H1 (cell line): ENCODE measurements around the gene CTBP2. TPM values are rescaled to one million over a fixed set of nuclear protein-coding genes. Genes with fewer than 3 reads are reported as not detected.

Experiments used
- CTCF ChIA-PET: fragments of 300-600 bp; sonication (Branson Sonifier 250); formaldehyde crosslinking; loops from one replicate; lab custom pipeline; 2021; ENCODE audit not compliant: partially characterized antibody; lab: Charles Lee
- POLR2A ChIA-PET: fragments of 300-600 bp; sonication (Branson Sonifier 250); formaldehyde crosslinking; loops from one replicate; lab custom pipeline; 2021; ENCODE audit warnings: inconsistent platforms; ENCODE audit not compliant: partially characterized antibody; lab: Charles Lee
- DNase-seq, 2 experiments: peaks; one replicate each; pipeline versions ENCODE4 v3.0.0 to v3.0.0-alpha.2; 2010 to 2022; ENCODE audit warnings: low spot score in 2 of 2, low read depth in 1 of 2, mixed read lengths in 1 of 2
- FAIRE-seq: peaks from 2 replicates; lab custom pipeline; 2011; peaks lifted over from hg19 to GRCh38; lab: Jason Lieb, UNC
- H2AFZ ChIP-seq: 2 replicates; pipeline ENCODE4 v1.8.1; 2012; ENCODE audit warnings: low read length, inconsistent platforms
- H2AK5ac ChIP-seq: 2 replicates; pipeline ENCODE4 v1.6.1; 2013; ENCODE audit warnings: low read depth, low read length
- H2BK120ac ChIP-seq: replicated peaks from 2 replicates; pipeline ENCODE3; 2013; ENCODE audit warnings: low read depth, low read length, inconsistent platforms
- H2BK12ac ChIP-seq: 2 replicates; pipeline ENCODE4 v1.6.1; 2013; ENCODE audit warnings: low read depth, low read length
- H2BK15ac ChIP-seq: 2 replicates; pipeline ENCODE4 v1.6.1; 2013; ENCODE audit warnings: low read length
- H2BK20ac ChIP-seq: 2 replicates; pipeline ENCODE4 v1.6.1; 2013; ENCODE audit warnings: low read length
- H2BK5ac ChIP-seq: 2 replicates; pipeline ENCODE4 v1.6.1; 2013; ENCODE audit warnings: low read depth, low read length
- H3K14ac ChIP-seq: 2 replicates; pipeline ENCODE4 v1.6.1; 2013; ENCODE audit warnings: inconsistent platforms; ENCODE audit not compliant: insufficient read length
- H3K18ac ChIP-seq: 2 replicates; pipeline ENCODE4 v1.6.1; 2013; ENCODE audit warnings: low read length; ENCODE audit errors: extremely low read depth
- H3K23ac ChIP-seq: 2 replicates; pipeline ENCODE4 v1.6.1; 2013; ENCODE audit warnings: inconsistent platforms; ENCODE audit not compliant: insufficient read length
- H3K23me2 ChIP-seq: 2 replicates; pipeline ENCODE4 v1.6.1; 2013; ENCODE audit warnings: low read depth, low read length
- H3K27ac ChIP-seq: 2 replicates; pipeline ENCODE4 v1.6.1; 2011; ENCODE audit warnings: low read depth, low read length, inconsistent platforms
- H3K27me3 ChIP-seq, 4 experiments: replicated peaks in 1 of 4; 1 replicate in 1 of 4; 2 replicates in 3 of 4; pipeline versions ENCODE4 v1.6.1 to v1.8.1; 2011 to 2013; ENCODE audit warnings: low read length in 3 of 4, mild to moderate bottlenecking in 3 of 4, inconsistent platforms in 2 of 4, mixed read lengths in 2 of 4, moderate library complexity in 1 of 4; ENCODE audit not compliant: control insufficient read depth in 3 of 4, insufficient read depth in 3 of 4; ENCODE audit errors: extremely low read depth in 1 of 4
- H3K36me3 ChIP-seq, 4 experiments: 2 replicates each; pipeline versions ENCODE4 v1.6.1 to v1.8.1; 2011 to 2013; ENCODE audit warnings: mild to moderate bottlenecking in 4 of 4, low read length in 3 of 4, moderate library complexity in 2 of 4, control low read depth in 1 of 4, inconsistent platforms in 1 of 4; ENCODE audit not compliant: insufficient read depth in 4 of 4, control insufficient read depth in 2 of 4
- H3K4ac ChIP-seq: replicated peaks from 2 replicates; pipeline ENCODE3; 2013; ENCODE audit warnings: low read length, low read depth, mixed read lengths, inconsistent platforms; ENCODE audit not compliant: insufficient read length
- H3K4me1 ChIP-seq, 4 experiments: replicated peaks in 1 of 4; 1 replicate in 1 of 4; 2 replicates in 3 of 4; pipeline versions ENCODE4 v1.6.1 to v1.8.1; 2011 to 2013; ENCODE audit warnings: low read length in 3 of 4, inconsistent platforms in 2 of 4, mixed read lengths in 1 of 4; ENCODE audit not compliant: insufficient read depth in 4 of 4, control insufficient read depth in 3 of 4
- H3K4me2 ChIP-seq, 2 experiments: 2 replicates each; pipeline versions ENCODE4 v1.6.1 to v1.8.1; 2011 to 2013; ENCODE audit warnings: low read depth in 2 of 2, low read length in 2 of 2, control low read depth in 1 of 2, inconsistent platforms in 1 of 2, mild to moderate bottlenecking in 1 of 2; ENCODE audit not compliant: insufficient read depth in 1 of 2
- H3K4me3 ChIP-seq, 4 experiments: fragments of 200-600, 300-600 bp in 1 of 4; sonication (generic), shearing (Covaris generic), sonication (Bioruptor Twin) in 1 of 4; 2 replicates each; pipeline versions ENCODE4 v1.5.1 to v1.8.1; 2011 to 2016; ENCODE audit warnings: low read length in 4 of 4, low read depth in 3 of 4, control low read depth in 2 of 4, inconsistent platforms in 2 of 4, mild to moderate bottlenecking in 2 of 4, mixed read lengths in 1 of 4, moderate library complexity in 1 of 4; ENCODE audit not compliant: insufficient read depth in 2 of 4; ENCODE audit errors: extremely low read depth in 1 of 4
- H3K56ac ChIP-seq: replicated peaks from 2 replicates; pipeline ENCODE3; 2013; ENCODE audit warnings: low read depth, mild to moderate bottlenecking, mixed read lengths, low read length, inconsistent platforms; ENCODE audit not compliant: insufficient read length
- H3K79me1 ChIP-seq: 2 replicates; pipeline ENCODE4 v1.6.1; 2013; ENCODE audit warnings: low read depth, low read length, control low read depth
- H3K79me2 ChIP-seq, 2 experiments: 2 replicates each; pipeline versions ENCODE4 v1.6.1 to v1.8.1; 2012 to 2013; ENCODE audit warnings: low read length in 2 of 2, mild to moderate bottlenecking in 2 of 2, inconsistent platforms in 1 of 2; ENCODE audit not compliant: insufficient read depth in 2 of 2, control insufficient read depth in 1 of 2
- H3K9ac ChIP-seq, 4 experiments: replicated peaks in 1 of 4; 1 replicate in 1 of 4; 2 replicates in 3 of 4; pipeline versions ENCODE4 v1.6.1 to v1.8.1; 2011 to 2013; ENCODE audit warnings: low read depth in 3 of 4, low read length in 3 of 4, control low read depth in 2 of 4, mild to moderate bottlenecking in 2 of 4, moderate library complexity in 2 of 4, inconsistent platforms in 1 of 4; ENCODE audit errors: extremely low read depth in 1 of 4
- H3K9me3 ChIP-seq, 2 experiments: 2 replicates each; pipeline versions ENCODE4 v1.6.1 to v1.8.1; 2012 to 2013; ENCODE audit warnings: mild to moderate bottlenecking in 2 of 2, moderate library complexity in 2 of 2, control low read depth in 1 of 2, inconsistent platforms in 1 of 2, low read depth in 1 of 2, low read length in 1 of 2, mixed read lengths in 1 of 2; ENCODE audit not compliant: insufficient read depth in 2 of 2
- H4K20me1 ChIP-seq, 2 experiments: replicated peaks in 1 of 2; 2 replicates each; pipeline versions ENCODE3 to v1.8.1; 2011 to 2013; ENCODE audit warnings: inconsistent platforms in 2 of 2, low read length in 2 of 2, mild to moderate bottlenecking in 1 of 2; ENCODE audit not compliant: insufficient read depth in 2 of 2, control insufficient read depth in 1 of 2
- H4K5ac ChIP-seq: 2 replicates; pipeline ENCODE4 v1.6.1; 2013; ENCODE audit warnings: low read length, low read depth, mixed read lengths, inconsistent platforms; ENCODE audit not compliant: insufficient read length
- H4K8ac ChIP-seq: 2 replicates; pipeline ENCODE4 v1.8.0; 2013; ENCODE audit warnings: mild to moderate bottlenecking, moderate library complexity, low read length, inconsistent platforms; ENCODE audit not compliant: insufficient read depth; ENCODE audit errors: extremely low read depth
- H4K91ac ChIP-seq: replicated peaks from 2 replicates; pipeline ENCODE3; 2013; ENCODE audit warnings: low read length, mixed read lengths, inconsistent platforms; ENCODE audit not compliant: insufficient read length
- EGR1 ChIP-seq: IDR thresholded peaks from 2 replicates; pipeline ENCODE4 v1.6.1; 2011; ENCODE audit warnings: low read depth, low read length, borderline replicate concordance
- PHF8 ChIP-seq: fragments of 200-600 bp; sonication (generic); conservative IDR thresholded peaks from 2 replicates; pipeline ENCODE4 v1.7.1; 2012; ENCODE audit warnings: low read depth, mild to moderate bottlenecking, inconsistent platforms, low read length, moderate library complexity
- POLR2A ChIP-seq, 2 experiments: IDR thresholded peaks; 1 replicate in 1 of 2; 2 replicates in 1 of 2; pipeline ENCODE4 v1.6.1; 2011; ENCODE audit warnings: low read depth in 2 of 2, low read length in 2 of 2, mild to moderate bottlenecking in 2 of 2; ENCODE audit errors: control extremely low read depth in 1 of 2
- POLR2AphosphoS5 ChIP-seq: IDR thresholded peaks from 2 replicates; pipeline ENCODE4 v1.6.1; 2011; ENCODE audit warnings: low read depth, low read length
- YY1 ChIP-seq: IDR thresholded peaks from 2 replicates; pipeline ENCODE4 v1.6.1; 2011; ENCODE audit warnings: low read depth, mild to moderate bottlenecking, low read length
- WGBS, 2 experiments: shearing (Covaris generic) in 1 of 2; methylation state at CpG; one replicate each; pipeline versions ENCODE4 v1.1.6 to v1.1.7; 2013 to 2015; ENCODE audit warnings: low lambda C conversion rate in 2 of 2, mixed read lengths in 2 of 2, inconsistent platforms in 1 of 2, low coverage in 1 of 2, missing lambda C conversion rate in 1 of 2; ENCODE audit not compliant: insufficient replicate concordance in 2 of 2, insufficient coverage in 1 of 2, insufficient read length in 1 of 2; ENCODE audit errors: extremely low coverage in 1 of 2, missing lambda C conversion rate in 1 of 2; 5-methylcytosine and 5-hydroxymethylcytosine counted together
- polyA plus RNA-seq, 7 experiments: library from polyadenylated mRNA; depleted of rRNA in 3 of 7; stranded (reverse) in 5 of 7; unstranded in 2 of 7; fragments of >200 nt in 5 of 7; fragments of 200-250 nt in 2 of 7; gene quantifications; 1 replicate in 5 of 7; 2 replicates in 1 of 7; 4 replicates in 1 of 7; pipeline versions ENCODE4 v1.2.1 to v1.2.3, GENCODE V29; 2011 to 2013; ENCODE audit warnings: missing spikeins in 2 of 7, mixed read lengths in 2 of 7
- total RNA-seq: library from RNA; stranded (reverse); fragmentation: NEBNext Ultra II Directional; extraction: Animal tissue kit (Norgen Biotek cat#: 25700); gene quantifications from 2 replicates; pipeline ENCODE4 v1.2.1, GENCODE V29; 2021

The CTBP2 gene
- total and polyA plus RNA-seq, 2 of the 8 experiments (the other 6 are each of a cell fraction or from before 2014, with no cell fraction given) = 208 to 221 TPM

- 0 out of 2 replicates have a peak overlapping the region, but pooled peaks have one; percentile 77 for H2AK5ac ChIP-seq
- H3K4me1 ChIP-seq = peaks cover 25 to 68% (median 48%) of the 10 kb centered on the region in 4 experiments
- H3K23ac ChIP-seq = no peak overlapping the region
- H3K14ac ChIP-seq = no peak overlapping the region
- H3K56ac ChIP-seq = no peak overlapping the region
- H2BK15ac ChIP-seq = peak overlapping the region; percentile 46; the same call in 1 of the 2 replicates
- no peak overlapping the region for H2BK12ac ChIP-seq
- H3K27me3 ChIP-seq = no peaks in the 10 kb centered on the region
- ChIA-PET POLR2A (interaction anchor here (0.6 to 2.3 kb wide), 10 partner anchors 9 to 37 kb away, joined by 3 to 17 read pairs (median 4); no protein-coding TSS in a partner anchor), CTCF (interaction anchor here (0.7 to 1.7 kb wide), 10 partner anchors 8 to 87 kb away, joined by 3 to 6 read pairs (median 4); no protein-coding TSS in a partner anchor)
- no peaks in the 10 kb centered on the region for H3K23me2 ChIP-seq
- peak overlapping the region; percentile 16 for H2BK120ac ChIP-seq
- H4K91ac ChIP-seq = no peak overlapping the region
- TF ChIP-seq POLR2A (IDR thresholded peaks at IDR 0.05; ENCODE audit: control extremely low read depth in 1 of 2, low read depth in 2 of 2, low read length in 2 of 2) (0 out of 3 replicates have a peak, but pooled peaks of 1 of the 2 experiments have one; percentile 15), PHF8 (no peak), POLR2AphosphoS5 (0 out of 2 replicates have a peak, but pooled peaks have one; percentile 16), YY1 (no peak), EGR1 (no peak)
- no peaks in the 10 kb centered on the region for H3K9me3 ChIP-seq
- peak overlapping the region; percentile 89 for H2BK5ac ChIP-seq
- peak overlapping the region; percentile 43 to 47 for H3K4me2 ChIP-seq
- H3K79me1 ChIP-seq = peaks cover 31% of the 10 kb centered on the region
- no peak overlapping the region for H4K5ac ChIP-seq
- FAIRE-seq (no peak), DNase-seq (no peak)
- no peak overlapping the region for H4K8ac ChIP-seq
- whole genome bisulfite sequencing, 2 experiments = 78% methylated on average over 20 of the region's 20 CpGs; no CpG with 5 or more reads in 1 of the 2 experiments
- H3K4ac ChIP-seq = no peak overlapping the region
- peaks cover 8 to 46% (median 14%) of the 10 kb centered on the region in 4 experiments; a peak in 6 of 8 replicates for H3K36me3 ChIP-seq
- H3K4me3 ChIP-seq = peak overlapping the region in 1 of 4 experiments; percentile 27; a peak in 1 of 8 replicates
- H4K20me1 ChIP-seq = peaks cover 81 to 87% of the 10 kb centered on the region in 2 experiments
- no peak overlapping the region; a peak in 1 of 7 replicates for H3K9ac ChIP-seq
- H3K27ac ChIP-seq = peak overlapping the region; percentile 22; the same call in 1 of the 2 replicates
- H2AFZ ChIP-seq = no peak overlapping the region
- H3K79me2 ChIP-seq = peaks cover 71 to 100% of the 10 kb centered on the region in 2 experiments
- H2BK20ac ChIP-seq = 0 out of 2 replicates have a peak overlapping the region, but pooled peaks have one; percentile 57
- peak overlapping the region; percentile 65 for H3K18ac ChIP-seq
Measured at GRCh38 chr10:125134916-125135770, 25.2 kb downstream of the CTBP2 start.
